ENCODE results near the gene DNPEP.

Gene DNPEP

GRCh38 chr2:219354582-219354981, 33.1 kb downstream of the DNPEP start:
- DNase-seq, result no peak

GRCh38 chr2:219353129-219353528, 34.6 kb downstream of the DNPEP start:
- DNase-seq, result no peak

DNA sequence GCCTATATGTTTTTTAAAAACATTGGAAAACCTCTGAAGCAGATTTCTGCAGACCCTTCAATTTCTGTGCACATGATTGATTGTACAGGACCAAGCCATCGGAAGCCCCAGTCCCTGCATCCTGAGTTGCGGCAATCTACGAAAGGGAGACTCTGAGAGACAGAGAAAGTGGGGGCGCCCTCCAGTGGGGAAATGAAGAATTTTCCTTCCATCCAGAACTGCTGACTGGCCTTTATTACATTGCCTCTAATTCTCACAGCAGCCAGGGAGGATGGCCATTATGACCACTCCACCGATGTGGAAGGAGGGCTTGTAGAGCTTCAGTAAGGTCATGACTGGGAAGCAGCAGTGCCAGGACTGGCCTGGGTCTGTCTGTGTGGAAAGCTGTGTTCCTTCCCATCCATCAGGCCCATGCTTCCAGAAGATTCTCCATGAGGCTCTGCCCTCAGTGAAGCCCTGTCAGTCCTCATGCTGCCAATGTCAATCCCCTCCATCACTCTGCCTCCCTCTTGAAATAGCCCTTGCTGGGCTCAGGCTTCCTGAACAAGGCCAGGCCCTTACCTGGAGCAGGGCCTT, 35.2 kb downstream of the DNPEP start:
- peak; percentile 56 to 71 for DNase-seq

- no peak for DNase-seq
These were observed 36.9 kb downstream of the DNPEP start for GRCh38 chr2:219350710-219351221.

- no peak for DNase-seq
These were observed 37.5 kb downstream of the DNPEP start for GRCh38 chr2:219350215-219350614.

DNA sequence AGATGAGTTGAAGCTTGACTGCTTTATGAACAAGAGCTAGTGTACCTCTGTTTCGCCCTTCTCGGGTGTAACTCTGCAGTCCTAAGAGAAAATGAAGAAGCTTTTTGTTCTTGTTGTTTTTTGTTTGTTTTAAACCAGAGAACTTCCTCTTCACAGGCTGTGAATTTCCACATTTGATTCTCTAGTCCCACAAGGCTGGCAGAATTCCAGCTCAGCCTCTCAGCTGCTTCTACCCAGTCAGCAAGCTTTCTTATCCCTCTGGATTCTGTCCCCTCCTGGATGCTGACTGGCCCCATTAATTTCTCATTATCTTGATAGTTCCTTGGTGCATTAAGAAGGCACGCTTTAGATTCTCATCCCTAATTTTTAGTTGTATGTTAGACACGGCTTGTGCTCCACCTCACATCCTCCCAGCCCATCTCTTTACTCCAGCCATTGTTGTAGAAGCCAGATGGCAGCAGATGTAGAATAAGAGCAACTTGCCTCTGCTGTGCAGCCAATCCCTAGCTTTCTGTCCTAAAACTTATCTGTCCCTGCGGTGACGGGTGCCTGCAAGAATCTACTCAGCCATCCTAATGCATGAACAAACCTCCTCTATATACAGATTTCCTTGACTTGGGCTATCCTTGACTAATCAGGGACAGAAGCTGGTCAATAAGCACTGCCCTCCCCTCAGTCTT, 42.8 kb downstream of the DNPEP start:
- DNase-seq, result peak; percentile 33 to 73

- no peak for DNase-seq
These were observed 52.3 kb downstream of the DNPEP start for GRCh38 chr2:219335373-219335786.

DNA sequence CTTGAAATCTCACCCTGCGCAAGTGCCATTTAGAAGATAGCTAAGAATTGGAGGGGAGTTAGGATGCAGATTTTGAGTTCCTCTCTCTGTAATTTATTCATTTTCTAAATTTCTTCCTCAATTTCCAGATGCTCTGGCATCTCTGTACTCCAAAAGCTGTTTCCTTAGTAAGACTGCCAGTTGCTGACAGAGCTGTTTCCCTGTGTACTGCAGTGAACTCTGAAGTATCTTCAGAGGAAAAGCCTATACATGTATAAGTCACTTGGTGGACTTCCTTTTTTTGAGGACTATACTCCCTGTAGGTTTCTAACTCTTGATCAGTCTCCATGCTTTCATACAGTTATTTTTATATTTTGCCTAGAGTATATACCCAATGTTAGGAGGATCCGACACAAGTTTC, 53.6 kb downstream of the DNPEP start:
- DNase-seq, result no peak

DNA sequence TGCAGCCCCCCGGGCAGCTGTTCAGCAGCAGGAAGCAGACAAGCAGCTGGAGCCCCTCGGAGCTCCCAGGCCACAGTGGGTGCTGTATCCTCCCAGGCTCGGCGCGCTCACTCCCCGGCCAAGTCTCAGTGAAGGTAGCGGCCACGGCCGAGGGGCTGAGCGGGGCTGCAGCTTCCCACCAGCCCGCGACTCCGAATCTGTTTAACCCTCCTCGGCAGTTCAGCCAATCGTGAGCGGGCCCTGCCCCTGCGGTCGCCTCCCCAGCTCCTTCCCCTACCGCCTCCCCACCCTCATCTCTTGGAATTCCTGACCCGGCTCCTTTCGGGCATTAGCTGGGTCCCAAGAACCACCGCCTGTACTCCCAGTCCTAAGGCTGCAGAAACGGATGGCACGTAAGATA, 55.2 kb downstream of the DNPEP start, which contains the start of gene RESP18:
Gene RESP18 (minus strand): TSS at position 203 of the 400 bp plus-strand sequence.
- no peak for DNase-seq

GRCh38 chr2:219331560-219332213, 56.0 kb downstream of the DNPEP start:
- no peak for DNase-seq

DNA sequence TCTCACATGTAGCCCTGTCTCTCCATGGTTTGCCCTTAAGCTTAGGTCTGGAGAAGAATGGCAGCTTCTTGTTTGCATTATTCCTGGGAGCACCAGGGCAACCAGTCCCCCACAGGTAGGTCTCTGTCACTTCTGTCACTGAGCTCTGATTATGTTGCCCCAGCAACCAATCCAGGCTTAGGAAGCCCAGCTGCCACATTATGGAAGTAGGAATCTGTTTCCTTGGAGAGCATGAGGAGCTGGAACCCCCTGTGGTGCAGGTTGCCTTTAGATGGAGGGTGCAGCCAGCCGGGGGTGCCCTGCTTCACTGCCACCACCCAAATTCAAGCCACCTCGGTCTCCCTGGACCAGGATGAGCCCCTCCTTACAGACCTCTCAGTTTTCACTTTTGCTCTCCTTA, 60.0 kb downstream of the DNPEP start:
- no peak for DNase-seq

DNA sequence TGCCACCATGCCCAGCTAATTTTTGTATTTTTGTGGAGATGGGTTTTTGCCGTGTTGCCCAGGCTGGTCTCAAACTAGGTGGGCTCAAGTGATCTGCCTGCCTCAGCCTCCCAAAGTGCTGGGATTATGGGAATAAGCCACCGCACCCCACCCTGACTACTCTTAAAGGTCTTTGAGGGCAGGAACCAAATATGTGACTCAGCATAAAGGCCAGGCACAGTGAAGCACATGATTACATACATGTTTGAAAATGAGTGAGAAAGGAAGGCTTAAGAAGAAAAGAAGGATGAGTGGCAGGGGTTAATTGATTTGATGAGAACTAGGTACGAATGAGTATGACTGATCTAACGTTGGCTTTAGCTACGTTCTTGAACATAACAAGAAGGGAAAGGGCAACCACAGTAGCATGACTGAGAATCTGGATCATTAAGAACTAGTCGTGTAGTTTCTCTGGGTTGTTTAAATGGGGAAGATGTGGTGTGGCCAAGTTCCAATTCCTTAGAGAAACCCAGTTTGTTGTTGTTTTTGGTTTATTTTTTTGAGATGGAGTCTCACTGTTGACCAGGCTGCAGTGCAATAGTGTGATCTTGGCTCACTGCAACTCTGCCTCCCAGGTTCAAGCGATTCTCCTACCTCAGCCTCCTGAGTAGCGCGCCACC, 61.9 kb downstream of the DNPEP start:
- DNase-seq, result no peak

GRCh38 chr2:219325136-219325535, 62.6 kb downstream of the DNPEP start:
- DNase-seq, result no peak

- DNase-seq, result no peak
These were observed 64.3 kb downstream of the DNPEP start for GRCh38 chr2:219323434-219323833.

Measured in SHP77 (cell line).